ENCODE results near the gene NGLY1. TPM values are rescaled to one million over a fixed set of nuclear protein-coding genes. Genes with fewer than 3 reads are reported as not detected.

Gene NGLY1
- total RNA-seq, 1 experiment from 2014 or later = 14.6 TPM

DNA sequence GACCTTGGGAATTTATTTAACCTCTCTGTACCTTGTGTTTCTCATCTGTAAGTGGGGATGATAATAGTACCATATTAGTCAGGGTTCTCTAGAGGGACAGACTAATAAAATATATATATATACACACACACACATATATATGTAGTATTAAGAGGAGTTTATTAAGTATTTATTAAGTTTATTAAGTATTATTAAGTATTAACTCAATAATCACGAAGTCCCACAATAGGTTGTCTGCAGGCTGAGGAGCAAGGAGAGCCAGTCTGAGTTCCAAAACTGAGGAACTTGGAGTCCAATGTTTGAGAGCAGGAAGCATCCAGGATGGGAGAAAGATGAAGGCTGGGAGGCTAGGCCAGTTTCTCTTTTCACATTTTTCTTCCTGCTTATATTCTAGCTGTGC, 21.4 kb upstream of the NGLY1 start:
- DNase-seq (ENCODE audit: low read depth, low spot score) (no peak), ATAC-seq (no peak)
- Histone ChIP-seq H3K4me3 (ENCODE audit: low read depth in 2 of 2, low read length in 2 of 2) (no peak overlapping the region), H3K27ac (ENCODE audit: low read length) (no peak overlapping the region), H3K9me3 (ENCODE audit: control insufficient read depth, insufficient read depth, low read depth, low read length) (no peaks in the 10 kb centered on the region), H3K27me3 (ENCODE audit: control insufficient read depth, insufficient read depth, low read length) (no peaks in the 10 kb centered on the region), H3K36me3 (ENCODE audit: control insufficient read depth, insufficient read depth, low read length) (no peaks in the 10 kb centered on the region), H3K4me1 (ENCODE audit: control insufficient read depth, insufficient read depth, low read length) (no peaks in the 10 kb centered on the region)
- BruUV-seq (replicated peaks) = no TSS peak
- intact Hi-C loops (cut with micrococcal nuclease; ENCODE audit: unreplicated experiment) = no loop called here
- TF ChIP-seq POLR2AphosphoS5 (IDR thresholded peaks at IDR 0.05; ENCODE audit: low read depth, low read length) (no peak), SIN3A (IDR thresholded peaks at IDR 0.05; ENCODE audit: borderline replicate concordance, insufficient read depth, low read depth, low read length) (no peak)
- TF ChIP-seq, protein P1, sequence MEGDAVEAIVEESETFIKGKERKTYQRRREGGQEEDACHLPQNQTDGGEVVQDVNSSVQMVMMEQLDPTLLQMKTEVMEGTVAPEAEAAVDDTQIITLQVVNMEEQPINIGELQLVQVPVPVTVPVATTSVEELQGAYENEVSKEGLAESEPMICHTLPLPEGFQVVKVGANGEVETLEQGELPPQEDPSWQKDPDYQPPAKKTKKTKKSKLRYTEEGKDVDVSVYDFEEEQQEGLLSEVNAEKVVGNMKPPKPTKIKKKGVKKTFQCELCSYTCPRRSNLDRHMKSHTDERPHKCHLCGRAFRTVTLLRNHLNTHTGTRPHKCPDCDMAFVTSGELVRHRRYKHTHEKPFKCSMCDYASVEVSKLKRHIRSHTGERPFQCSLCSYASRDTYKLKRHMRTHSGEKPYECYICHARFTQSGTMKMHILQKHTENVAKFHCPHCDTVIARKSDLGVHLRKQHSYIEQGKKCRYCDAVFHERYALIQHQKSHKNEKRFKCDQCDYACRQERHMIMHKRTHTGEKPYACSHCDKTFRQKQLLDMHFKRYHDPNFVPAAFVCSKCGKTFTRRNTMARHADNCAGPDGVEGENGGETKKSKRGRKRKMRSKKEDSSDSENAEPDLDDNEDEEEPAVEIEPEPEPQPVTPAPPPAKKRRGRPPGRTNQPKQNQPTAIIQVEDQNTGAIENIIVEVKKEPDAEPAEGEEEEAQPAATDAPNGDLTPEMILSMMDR (IDR thresholded peaks at IDR 0.05) = no peak
- ChIA-PET CTCF (no interaction called here), POLR2A (interaction anchor here (0.7 kb wide), 1 partner anchor 882 kb away, joined by 4 read pairs; no protein-coding TSS in a partner anchor)
- in situ Hi-C loops (cut with HindIII; ENCODE audit: low pct_unique_long_range_greater_than_20kb, low sequenced_read_pairs) = no loop called here

DNA sequence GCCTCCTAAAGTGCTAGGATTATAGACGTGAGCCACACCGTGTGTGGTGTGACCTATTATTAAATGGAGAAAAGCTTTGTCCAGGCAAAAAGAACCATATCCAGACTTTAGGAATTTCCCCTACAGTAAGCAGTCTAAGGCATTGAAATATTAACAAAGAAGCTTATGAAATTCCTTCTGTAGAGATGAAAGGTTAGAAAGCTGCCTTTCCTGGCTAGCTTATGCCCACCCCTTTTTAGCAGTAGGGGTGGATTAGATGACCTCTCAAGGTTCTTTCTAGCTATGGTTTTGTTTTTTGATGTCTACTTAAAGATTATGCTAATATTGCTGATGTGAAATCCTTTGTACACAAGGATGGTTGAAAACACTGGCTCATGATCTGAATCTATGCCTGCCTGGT, 20.6 kb upstream of the NGLY1 start:
- intact Hi-C loops (cut with micrococcal nuclease; ENCODE audit: unreplicated experiment) (no loop called here), in situ Hi-C loops (cut with HindIII; ENCODE audit: low pct_unique_long_range_greater_than_20kb, low sequenced_read_pairs) (no loop called here)
- ATAC-seq (no peak), DNase-seq (ENCODE audit: low read depth, low spot score) (no peak)
- Histone ChIP-seq H3K36me3 (ENCODE audit: control insufficient read depth, insufficient read depth, low read length) (no peaks in the 10 kb centered on the region), H3K4me3 (ENCODE audit: low read depth in 2 of 2, low read length in 2 of 2) (no peak overlapping the region), H3K27me3 (ENCODE audit: control insufficient read depth, insufficient read depth, low read length) (no peaks in the 10 kb centered on the region), H3K4me1 (ENCODE audit: control insufficient read depth, insufficient read depth, low read length) (no peaks in the 10 kb centered on the region), H3K9me3 (ENCODE audit: control insufficient read depth, insufficient read depth, low read depth, low read length) (no peaks in the 10 kb centered on the region), H3K27ac (ENCODE audit: low read length) (no peak overlapping the region)
- POLR2A ChIA-PET = interaction anchor here (0.7 kb wide), 1 partner anchor 882 kb away, joined by 4 read pairs; no protein-coding TSS in a partner anchor
- CTCF ChIA-PET = no interaction called here
- BruUV-seq (replicated peaks) = no TSS peak
- TF ChIP-seq POLR2AphosphoS5 (IDR thresholded peaks at IDR 0.05; ENCODE audit: low read depth, low read length) (no peak), SIN3A (IDR thresholded peaks at IDR 0.05; ENCODE audit: borderline replicate concordance, insufficient read depth, low read depth, low read length) (no peak), TCF7L2 (IDR thresholded peaks at IDR 0.05; ENCODE audit: low read depth, low read length) (no peak)
- TF ChIP-seq, protein P1 (IDR thresholded peaks at IDR 0.05) = no peak
- TF ChIP-seq, protein P2, sequence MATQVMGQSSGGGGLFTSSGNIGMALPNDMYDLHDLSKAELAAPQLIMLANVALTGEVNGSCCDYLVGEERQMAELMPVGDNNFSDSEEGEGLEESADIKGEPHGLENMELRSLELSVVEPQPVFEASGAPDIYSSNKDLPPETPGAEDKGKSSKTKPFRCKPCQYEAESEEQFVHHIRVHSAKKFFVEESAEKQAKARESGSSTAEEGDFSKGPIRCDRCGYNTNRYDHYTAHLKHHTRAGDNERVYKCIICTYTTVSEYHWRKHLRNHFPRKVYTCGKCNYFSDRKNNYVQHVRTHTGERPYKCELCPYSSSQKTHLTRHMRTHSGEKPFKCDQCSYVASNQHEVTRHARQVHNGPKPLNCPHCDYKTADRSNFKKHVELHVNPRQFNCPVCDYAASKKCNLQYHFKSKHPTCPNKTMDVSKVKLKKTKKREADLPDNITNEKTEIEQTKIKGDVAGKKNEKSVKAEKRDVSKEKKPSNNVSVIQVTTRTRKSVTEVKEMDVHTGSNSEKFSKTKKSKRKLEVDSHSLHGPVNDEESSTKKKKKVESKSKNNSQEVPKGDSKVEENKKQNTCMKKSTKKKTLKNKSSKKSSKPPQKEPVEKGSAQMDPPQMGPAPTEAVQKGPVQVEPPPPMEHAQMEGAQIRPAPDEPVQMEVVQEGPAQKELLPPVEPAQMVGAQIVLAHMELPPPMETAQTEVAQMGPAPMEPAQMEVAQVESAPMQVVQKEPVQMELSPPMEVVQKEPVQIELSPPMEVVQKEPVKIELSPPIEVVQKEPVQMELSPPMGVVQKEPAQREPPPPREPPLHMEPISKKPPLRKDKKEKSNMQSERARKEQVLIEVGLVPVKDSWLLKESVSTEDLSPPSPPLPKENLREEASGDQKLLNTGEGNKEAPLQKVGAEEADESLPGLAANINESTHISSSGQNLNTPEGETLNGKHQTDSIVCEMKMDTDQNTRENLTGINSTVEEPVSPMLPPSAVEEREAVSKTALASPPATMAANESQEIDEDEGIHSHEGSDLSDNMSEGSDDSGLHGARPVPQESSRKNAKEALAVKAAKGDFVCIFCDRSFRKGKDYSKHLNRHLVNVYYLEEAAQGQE (IDR thresholded peaks at IDR 0.05; ENCODE audit: insufficient read depth in 1 of 2, low read depth in 2 of 2, low read length in 1 of 2) = no peak

Data from Panc1 (cell line).